Measurements from ENCODE around the gene LGALS3BP. TPM values are rescaled to one million over a fixed set of nuclear protein-coding genes. Genes with fewer than 3 reads are reported as not detected.

Gene LGALS3BP
- total RNA-seq, 1 donor from 2014 or later: 2.3 TPM

- no peak for DNase-seq (ENCODE audit: low read depth, low spot score)
These were observed 39.0 kb downstream of the LGALS3BP start for GRCh38 chr17:78940708-78941107.

GRCh38 chr17:78940258-78940657, 39.5 kb downstream of the LGALS3BP start:
- DNase-seq (ENCODE audit: low read depth, low spot score): no peak

GRCh38 chr17:78939615-78940014, 40.1 kb downstream of the LGALS3BP start:
- no peak for DNase-seq (ENCODE audit: low read depth, low spot score)

GRCh38 chr17:78937561-78937960, 42.2 kb downstream of the LGALS3BP start:
- no peak for DNase-seq (ENCODE audit: low read depth, low spot score)

- peak; percentile 24 for DNase-seq (ENCODE audit: low read depth, low spot score)
These were observed 44.1 kb downstream of the LGALS3BP start for GRCh38 chr17:78935419-78936323.

GRCh38 chr17:78934681-78935418, 44.9 kb downstream of the LGALS3BP start:
- no peak for DNase-seq (ENCODE audit: low read depth, low spot score)

GRCh38 chr17:78933959-78934568, 45.7 kb downstream of the LGALS3BP start:
- peak; percentile 88 for DNase-seq (ENCODE audit: low read depth, low spot score)

GRCh38 chr17:78933025-78933958, 46.4 kb downstream of the LGALS3BP start:
- DNase-seq (ENCODE audit: low read depth, low spot score): peak; percentile 96

- DNase-seq (ENCODE audit: low read depth, low spot score): no peak
These were observed 49.6 kb downstream of the LGALS3BP start for GRCh38 chr17:78929908-78930775.

GRCh38 chr17:78925662-78926555, 53.8 kb downstream of the LGALS3BP start:
- peak; percentile 64 for DNase-seq (ENCODE audit: low read depth, low spot score)

- DNase-seq (ENCODE audit: low read depth, low spot score): peak; percentile 37
These were observed 54.5 kb downstream of the LGALS3BP start, which contains the start of gene TIMP2 for GRCh38 chr17:78925234-78925633. Gene TIMP2, minus strand, starts transcription at chr17:78925387. Its CDS starts 299 bp downstream, at chr17:78925088.

- DNase-seq (ENCODE audit: low read depth, low spot score): no peak
These were observed 55.1 kb downstream of the LGALS3BP start for GRCh38 chr17:78924481-78925151.

GRCh38 chr17:78923660-78924453, 55.9 kb downstream of the LGALS3BP start:
- DNase-seq (ENCODE audit: low read depth, low spot score): no peak

- DNase-seq (ENCODE audit: low read depth, low spot score): no peak
These were observed 56.8 kb downstream of the LGALS3BP start for GRCh38 chr17:78922816-78923498.

- no peak for DNase-seq (ENCODE audit: low read depth, low spot score)
These were observed 58.2 kb downstream of the LGALS3BP start for GRCh38 chr17:78921437-78921971.

Measured in pulmonary artery endothelial cell (primary cell).